VCaP (cell line): Measurements from ENCODE around the gene STUM.

Source experiments
- H3K27ac ChIP-seq: fragments of 450-650 bp; 2 replicates; pipeline ENCODE4 v1.5.1; 2017
- TF ChIP-seq, protein P1 (sequence below): fragments of 450-650 bp; conservative IDR thresholded peaks from 2 replicates; pipeline ENCODE4 v1.5.1; 2017; ENCODE audit warnings: mild to moderate bottlenecking, moderate library complexity

Gene STUM

DNA sequence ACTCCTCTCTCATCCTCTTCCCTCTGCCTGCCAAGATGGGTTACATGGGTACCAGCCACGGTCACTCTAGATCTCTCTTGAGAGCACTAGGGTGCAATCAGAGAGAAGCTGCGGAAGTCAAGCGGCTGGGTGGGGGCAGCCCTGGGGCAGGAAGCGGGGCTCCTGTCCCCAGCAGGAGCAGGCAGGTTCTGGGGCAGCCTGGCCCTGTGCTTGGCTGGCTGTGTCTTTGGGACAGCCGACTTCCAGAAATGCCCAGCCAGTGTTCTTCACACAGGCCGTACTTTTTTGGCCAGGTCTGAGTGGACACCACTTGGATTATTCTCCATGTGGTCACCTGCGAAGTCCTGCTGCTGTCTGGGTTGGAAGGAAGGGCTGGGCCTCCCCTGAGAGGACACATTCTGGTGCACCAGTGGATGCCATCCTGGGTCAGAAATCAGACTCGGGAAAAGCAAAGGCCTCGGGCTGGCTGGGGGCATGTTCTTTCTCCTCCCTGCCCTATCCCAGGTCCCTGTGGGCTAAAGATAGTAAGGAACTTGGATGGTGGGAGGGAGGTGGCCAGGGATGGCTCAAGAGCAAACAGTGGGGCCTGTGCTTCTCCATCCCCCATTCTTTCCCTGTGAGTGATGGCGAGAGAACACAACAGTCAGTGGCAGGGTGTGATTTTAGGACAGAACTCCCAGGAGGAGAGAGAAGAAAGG lies 96.9 kb downstream of the STUM start:
- no peak overlapping the region for H3K27ac ChIP-seq
- TF ChIP-seq, protein P1, sequence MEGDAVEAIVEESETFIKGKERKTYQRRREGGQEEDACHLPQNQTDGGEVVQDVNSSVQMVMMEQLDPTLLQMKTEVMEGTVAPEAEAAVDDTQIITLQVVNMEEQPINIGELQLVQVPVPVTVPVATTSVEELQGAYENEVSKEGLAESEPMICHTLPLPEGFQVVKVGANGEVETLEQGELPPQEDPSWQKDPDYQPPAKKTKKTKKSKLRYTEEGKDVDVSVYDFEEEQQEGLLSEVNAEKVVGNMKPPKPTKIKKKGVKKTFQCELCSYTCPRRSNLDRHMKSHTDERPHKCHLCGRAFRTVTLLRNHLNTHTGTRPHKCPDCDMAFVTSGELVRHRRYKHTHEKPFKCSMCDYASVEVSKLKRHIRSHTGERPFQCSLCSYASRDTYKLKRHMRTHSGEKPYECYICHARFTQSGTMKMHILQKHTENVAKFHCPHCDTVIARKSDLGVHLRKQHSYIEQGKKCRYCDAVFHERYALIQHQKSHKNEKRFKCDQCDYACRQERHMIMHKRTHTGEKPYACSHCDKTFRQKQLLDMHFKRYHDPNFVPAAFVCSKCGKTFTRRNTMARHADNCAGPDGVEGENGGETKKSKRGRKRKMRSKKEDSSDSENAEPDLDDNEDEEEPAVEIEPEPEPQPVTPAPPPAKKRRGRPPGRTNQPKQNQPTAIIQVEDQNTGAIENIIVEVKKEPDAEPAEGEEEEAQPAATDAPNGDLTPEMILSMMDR, result no peak

DNA sequence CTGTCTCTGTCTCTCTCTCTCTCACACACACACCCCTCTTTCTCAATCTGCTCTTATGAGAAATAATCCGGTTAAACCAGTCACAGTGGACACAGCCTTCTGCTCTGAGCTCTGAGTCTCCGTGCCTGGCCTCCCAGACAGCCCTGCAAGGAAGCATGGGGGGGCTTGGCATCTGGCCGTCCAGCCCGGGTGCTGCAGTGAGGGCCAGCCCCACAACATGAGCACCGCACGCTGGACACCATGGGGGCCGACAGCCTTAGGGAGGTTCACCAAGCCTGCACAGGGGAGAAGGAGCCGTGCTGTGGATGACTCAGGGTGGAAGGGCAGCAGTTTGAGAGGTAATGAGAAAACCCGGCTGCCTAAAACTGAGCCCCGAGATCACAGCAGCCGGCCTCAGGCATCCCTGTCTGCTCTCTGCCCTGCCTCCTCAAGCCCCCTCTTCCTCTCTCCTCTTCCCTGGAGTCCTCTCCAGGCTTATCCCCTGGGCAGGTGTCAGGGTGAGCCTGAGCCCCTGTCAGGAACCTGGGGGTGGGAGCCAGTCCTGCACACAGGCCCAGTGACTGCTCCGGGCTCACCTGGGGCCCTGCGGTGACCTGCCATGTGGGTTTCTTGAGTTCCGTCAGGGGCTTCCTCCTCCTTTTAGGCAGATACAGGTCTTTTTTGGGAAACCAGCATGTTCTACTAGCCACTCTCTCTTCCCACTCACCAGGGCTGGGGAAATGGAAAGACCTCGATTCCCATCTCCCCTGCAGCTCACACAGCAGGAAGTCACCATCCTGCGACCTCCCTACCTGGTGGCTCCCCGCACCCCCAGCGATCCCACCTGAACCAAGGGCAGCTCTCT lies 97.7 kb downstream of the STUM start:
- H3K27ac ChIP-seq, result no peak overlapping the region
- TF ChIP-seq, protein P1, result no peak

DNA sequence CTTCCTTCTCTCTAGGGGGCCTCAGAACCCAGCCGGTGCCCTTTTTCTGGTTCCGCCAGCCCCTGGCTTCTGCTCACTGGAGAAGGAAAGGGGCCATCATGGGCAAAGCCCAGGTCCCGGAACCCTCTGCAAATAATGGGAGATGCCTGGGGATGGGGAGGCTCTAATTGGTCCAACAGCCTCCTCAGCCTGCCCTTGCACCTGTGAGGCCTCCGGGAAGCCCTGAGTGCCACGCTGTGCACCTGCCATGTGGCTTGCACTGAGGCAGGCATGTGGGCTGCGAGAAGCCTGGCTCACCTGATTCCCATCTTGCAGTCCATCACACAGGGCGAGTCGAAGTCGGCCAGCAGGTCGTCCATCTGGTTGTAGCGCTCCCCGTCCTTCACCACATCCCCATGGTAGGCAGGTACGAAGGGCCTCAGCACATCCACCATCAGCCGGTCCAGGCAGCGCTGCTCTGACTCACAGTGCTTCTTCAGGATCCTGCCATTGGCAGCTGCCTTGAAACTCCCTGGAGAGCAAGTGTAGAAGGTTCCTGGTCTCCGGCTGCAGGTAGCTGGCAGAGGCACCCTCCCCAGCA lies 98.4 kb downstream of the STUM start:
- TF ChIP-seq, protein P1, result no peak
- no peak overlapping the region for H3K27ac ChIP-seq

DNA sequence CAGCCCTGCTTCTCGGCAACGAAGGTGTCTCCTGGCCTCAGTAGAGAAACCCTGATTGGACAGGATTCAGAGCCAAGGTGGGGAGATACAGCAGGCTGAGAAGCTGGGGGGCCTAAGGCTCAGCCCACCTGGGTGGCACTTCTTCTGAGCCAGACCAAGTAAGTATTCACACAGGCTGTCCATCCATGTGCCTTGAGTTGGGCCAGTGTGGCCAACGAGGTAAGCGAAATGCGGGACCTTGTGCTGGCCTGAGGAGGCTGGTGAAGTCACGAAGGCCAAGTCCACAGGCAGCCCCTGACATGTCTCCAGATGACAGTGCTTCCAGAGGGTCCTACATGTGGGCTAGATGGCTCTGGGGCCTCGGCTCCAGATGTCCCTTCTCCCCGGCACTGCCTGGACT lies 99.2 kb downstream of the STUM start:
- TF ChIP-seq, protein P1, result no peak
- no peak overlapping the region for H3K27ac ChIP-seq

DNA sequence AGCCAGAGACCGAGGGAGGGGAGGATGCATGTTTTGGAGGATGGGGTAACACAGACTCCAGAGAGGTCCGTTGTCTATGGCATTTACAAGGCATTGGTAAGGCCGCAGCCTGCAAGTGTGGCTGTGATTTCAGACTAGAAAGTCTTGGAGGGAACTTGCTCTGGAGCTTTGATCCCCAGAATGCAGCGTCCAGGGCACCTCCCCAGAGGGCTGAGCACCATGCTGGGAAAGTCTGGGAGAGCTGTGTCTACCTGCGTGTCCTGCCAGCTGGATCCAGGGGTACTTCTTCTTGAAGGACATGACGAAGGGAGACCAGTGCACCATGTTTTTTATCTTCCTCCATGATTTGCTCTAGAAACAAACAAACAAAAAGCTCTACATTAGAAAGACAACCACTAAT lies 99.9 kb downstream of the STUM start:
- TF ChIP-seq, protein P1, result no peak
- no peak overlapping the region for H3K27ac ChIP-seq

DNA sequence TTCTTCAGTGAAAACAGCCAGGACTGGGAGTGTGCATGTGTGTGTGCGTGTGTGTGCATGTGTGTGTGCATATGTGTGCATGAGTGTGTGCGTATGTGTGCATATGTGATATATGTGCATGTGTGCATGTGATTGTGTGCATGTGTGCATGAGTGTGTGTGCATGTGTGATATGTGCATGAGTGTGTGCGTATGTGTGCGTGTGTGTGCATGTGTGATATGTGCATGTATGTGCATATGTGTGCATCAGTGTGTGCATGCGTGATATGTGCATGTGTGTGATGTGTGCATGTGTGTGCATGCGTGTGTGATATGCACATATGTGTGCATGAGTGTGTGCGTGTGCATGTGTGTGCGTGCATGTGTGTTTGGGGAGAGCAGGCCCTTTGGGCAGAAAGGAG lies 100.7 kb downstream of the STUM start:
- H3K27ac ChIP-seq, result no peak overlapping the region
- TF ChIP-seq, protein P1, result no peak

DNA sequence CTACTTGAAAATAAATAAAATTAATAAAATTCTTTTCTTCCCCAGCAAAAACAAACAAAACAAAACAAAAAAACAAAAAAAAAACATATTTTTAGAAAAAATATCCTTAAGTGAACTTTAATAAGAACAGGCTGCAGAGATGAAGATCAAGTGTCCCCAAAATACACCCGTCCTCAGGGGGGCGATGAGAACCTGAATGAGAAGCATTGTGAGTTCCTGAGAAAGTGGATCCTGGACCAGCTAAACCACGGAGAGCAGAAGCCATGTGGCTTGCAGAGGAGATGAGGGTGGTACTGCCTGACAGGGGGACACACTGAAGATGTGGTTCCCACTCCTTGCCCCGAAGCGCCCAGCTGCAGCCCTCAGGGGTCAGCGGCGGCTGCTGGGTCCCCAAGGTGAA lies 101.2 kb downstream of the STUM start:
- H3K27ac ChIP-seq, result 0 out of 2 replicates have a peak overlapping the region, but pooled peaks have one; percentile 10
- TF ChIP-seq, protein P1, result peak; percentile 63
